ENCODE results near the gene DROSHA.

DNA sequence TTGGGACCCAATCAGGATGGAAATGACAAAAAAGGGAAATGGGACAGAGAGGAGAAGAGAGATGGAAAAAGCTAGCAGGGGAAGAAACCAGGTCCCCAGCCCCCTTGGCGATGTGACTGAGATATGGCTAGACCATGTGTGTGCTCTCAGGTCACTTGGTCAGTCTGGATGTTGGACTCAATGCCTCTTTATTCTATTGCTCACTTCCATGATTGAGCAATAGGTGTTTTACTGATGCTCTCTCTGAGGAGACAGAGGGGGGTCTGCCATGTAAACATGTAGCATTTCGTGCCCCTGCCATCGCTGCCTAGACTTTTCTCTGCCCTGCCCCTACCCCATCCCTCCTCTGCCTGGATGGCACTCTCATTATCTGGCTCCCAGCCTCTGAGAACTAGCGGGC, 150.6 kb downstream of the DROSHA start:
- TF ChIP-seq GATA2 (IDR thresholded peaks at IDR 0.05; ENCODE audit: low read depth, low read length) (no peak), GATA3 (IDR thresholded peaks at IDR 0.05; ENCODE audit: low read depth, low read length) (no peak)
